Measurements from ENCODE around the gene C10orf105. TPM values are rescaled to one million over a fixed set of nuclear protein-coding genes. Genes with fewer than 3 reads are reported as not detected.
A peak's percentile ranks its signal among the peaks of the same experiment; 100 is the strongest.

C10orf105 gene
- total RNA-seq, 1 donor: under 0.01 TPM

- Histone ChIP-seq H3K9me3 (ENCODE audit: low read depth, low read length) (no peaks in the 10 kb centered on the region), H3K4me1 (ENCODE audit: insufficient read depth, low read length) (peaks cover 22% of the 10 kb centered on the region), H3K27ac (ENCODE audit: low read depth, low read length) (peak overlapping the region; percentile 90), H3K4me3 (ENCODE audit: insufficient read depth, low read length) (peak overlapping the region; percentile 13), H3K36me3 (ENCODE audit: insufficient read depth, low read length) (no peaks in the 10 kb centered on the region), H4K20me1 (ENCODE audit: insufficient read depth, low read length) (no peaks in the 10 kb centered on the region), H3K4me2 (ENCODE audit: insufficient read depth, low read length) (peak overlapping the region; percentile 66), H3K27me3 (ENCODE audit: insufficient read depth, low read length) (no peaks in the 10 kb centered on the region), H3K79me2 (ENCODE audit: insufficient read depth, low read length) (no peaks in the 10 kb centered on the region), H2AFZ (ENCODE audit: low read length) (peak overlapping the region; percentile 97)
- DNase-seq (ENCODE audit: insufficient read length, low spot score, missing footprints): peak; percentile 80
- TF ChIP-seq CTCF (IDR thresholded peaks at IDR 0.05; ENCODE audit: extremely low read depth, low read depth, low read length): no peak
Observed at GRCh38 chr10:71714031-71714410, 5.6 kb downstream of the C10orf105 start.

- Histone ChIP-seq H2AFZ (ENCODE audit: low read length) (peak overlapping the region; percentile 97), H3K4me3 (ENCODE audit: insufficient read depth, low read length) (peak overlapping the region; percentile 13), H3K4me2 (ENCODE audit: insufficient read depth, low read length) (peak overlapping the region; percentile 66), H4K20me1 (ENCODE audit: insufficient read depth, low read length) (no peaks in the 10 kb centered on the region), H3K4me1 (ENCODE audit: insufficient read depth, low read length) (peaks cover 22% of the 10 kb centered on the region), H3K36me3 (ENCODE audit: insufficient read depth, low read length) (no peaks in the 10 kb centered on the region), H3K79me2 (ENCODE audit: insufficient read depth, low read length) (no peaks in the 10 kb centered on the region), H3K9me3 (ENCODE audit: low read depth, low read length) (no peaks in the 10 kb centered on the region), H3K27me3 (ENCODE audit: insufficient read depth, low read length) (no peaks in the 10 kb centered on the region), H3K27ac (ENCODE audit: low read depth, low read length) (peak overlapping the region; percentile 90)
- TF ChIP-seq CTCF (IDR thresholded peaks at IDR 0.05; ENCODE audit: extremely low read depth, low read depth, low read length): peak; percentile 27
- peak; percentile 99 for DNase-seq (ENCODE audit: insufficient read length, low spot score, missing footprints)
Observed at GRCh38 chr10:71713135-71714030, 6.2 kb downstream of the C10orf105 start.

- Histone ChIP-seq H3K27me3 (ENCODE audit: insufficient read depth, low read length) (no peaks in the 10 kb centered on the region), H3K36me3 (ENCODE audit: insufficient read depth, low read length) (no peaks in the 10 kb centered on the region), H4K20me1 (ENCODE audit: insufficient read depth, low read length) (no peaks in the 10 kb centered on the region), H3K79me2 (ENCODE audit: insufficient read depth, low read length) (no peaks in the 10 kb centered on the region), H3K9me3 (ENCODE audit: low read depth, low read length) (no peaks in the 10 kb centered on the region), H2AFZ (ENCODE audit: low read length) (peak overlapping the region; percentile 97), H3K4me3 (ENCODE audit: insufficient read depth, low read length) (no peak overlapping the region), H3K4me2 (ENCODE audit: insufficient read depth, low read length) (no peak overlapping the region), H3K27ac (ENCODE audit: low read depth, low read length) (peak overlapping the region; percentile 90), H3K4me1 (ENCODE audit: insufficient read depth, low read length) (peaks cover 22% of the 10 kb centered on the region)
- no peak for TF ChIP-seq CTCF (IDR thresholded peaks at IDR 0.05; ENCODE audit: extremely low read depth, low read depth, low read length)
- no peak for DNase-seq (ENCODE audit: insufficient read length, low spot score, missing footprints)
Observed at GRCh38 chr10:71712572-71713134, 6.9 kb downstream of the C10orf105 start.

- H3K4me1 ChIP-seq (ENCODE audit: insufficient read depth, low read length): peaks cover 22% of the 10 kb centered on the region
- H3K4me2 ChIP-seq (ENCODE audit: insufficient read depth, low read length): no peak overlapping the region
- H3K36me3 ChIP-seq (ENCODE audit: insufficient read depth, low read length): no peaks in the 10 kb centered on the region
- DNase-seq (ENCODE audit: insufficient read length, low spot score, missing footprints): no peak
- H3K79me2 ChIP-seq (ENCODE audit: insufficient read depth, low read length): no peaks in the 10 kb centered on the region
- no peaks in the 10 kb centered on the region for H3K9me3 ChIP-seq (ENCODE audit: low read depth, low read length)
- no peaks in the 10 kb centered on the region for H4K20me1 ChIP-seq (ENCODE audit: insufficient read depth, low read length)
- H3K27ac ChIP-seq (ENCODE audit: low read depth, low read length): no peak overlapping the region
- no peak overlapping the region for H3K4me3 ChIP-seq (ENCODE audit: insufficient read depth, low read length)
- TF ChIP-seq CTCF (IDR thresholded peaks at IDR 0.05; ENCODE audit: extremely low read depth, low read depth, low read length): no peak
- no peaks in the 10 kb centered on the region for H3K27me3 ChIP-seq (ENCODE audit: insufficient read depth, low read length)
- no peak overlapping the region for H2AFZ ChIP-seq (ENCODE audit: low read length)
Observed at GRCh38 chr10:71712170-71712569, 7.4 kb downstream of the C10orf105 start.

Measured in osteoblast (primary cell).